Measurements from ENCODE around the gene KRTAP2-1. TPM values are rescaled to one million over a fixed set of nuclear protein-coding genes. Genes with fewer than 3 reads are reported as not detected.
"Not testable (repeated sequence)": the region's sequence is repeated elsewhere in the genome, so short reads cannot be mapped to it uniquely, and the experiment has no call there.

KRTAP2-1 gene
- total and polyA plus RNA-seq, 7 donors = not detected

DNA sequence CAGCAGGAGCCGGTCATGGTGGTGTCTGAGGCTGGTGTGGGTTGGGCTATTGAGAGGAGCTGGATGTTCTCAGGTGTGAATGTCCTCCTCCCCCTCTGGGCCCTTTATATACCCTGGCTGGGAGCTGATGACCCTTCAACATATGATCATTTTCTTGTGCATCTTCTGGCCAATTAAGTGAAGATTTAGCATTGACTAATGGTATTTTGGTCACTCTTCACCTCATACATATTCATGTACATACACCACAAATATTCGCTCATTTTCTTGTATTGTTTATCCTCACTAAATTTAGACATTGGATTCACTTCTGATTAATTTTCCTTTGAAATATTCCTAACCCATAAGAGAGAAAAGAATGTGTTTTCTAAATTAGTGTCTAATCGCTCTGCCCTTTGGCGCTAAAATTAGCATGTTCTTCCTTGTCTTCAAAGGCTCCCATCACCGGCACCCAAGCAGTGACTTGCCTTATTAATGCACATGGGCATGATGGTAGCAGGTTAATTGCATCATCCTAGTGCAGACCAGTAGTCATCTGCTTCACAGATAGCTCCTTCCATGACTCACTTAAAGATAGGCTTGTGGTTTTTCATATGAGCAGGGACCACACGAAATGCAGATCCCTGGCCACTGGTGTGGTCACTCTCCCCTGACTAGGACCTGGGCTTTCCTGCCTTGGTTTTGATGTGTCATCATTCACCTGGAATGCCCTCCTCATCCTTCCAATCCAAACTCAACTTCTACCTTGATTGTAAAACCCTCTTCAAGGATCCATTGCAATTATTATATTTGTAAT lies 18.9 kb upstream of the KRTAP2-1 start, which contains the start of gene KRTAP2-4:
Gene KRTAP2-4, minus strand, starts transcription at position 51 of the 796 bp plus-strand sequence. Its CDS starts 34 bp downstream, at position 17.
- Histone ChIP-seq H3K27me3 (ENCODE audit: insufficient read depth in 3 of 3, low read length in 2 of 3) (peaks cover 0 to 1% (median 1%) of the 10 kb centered on the region in 3 donors), H3K9me3 (no peaks in the 10 kb centered on the region), H3K4me3 (no peak within 1 kb of the TSS), H3K4me1 (no peaks in the 10 kb centered on the region), H3K27ac (no peak within 1 kb of the TSS), H3K36me3 (ENCODE audit: insufficient read depth in 1 of 2, low read depth in 1 of 2) (no peaks in the 10 kb centered on the region)
- DNase-seq (no peak), ATAC-seq (no peak)
- WGBS, 3 donors = 88 to 95% (median 92%) methylated on average over 5 to 6 of the region's 6 CpGs
- TF ChIP-seq, protein P1, sequence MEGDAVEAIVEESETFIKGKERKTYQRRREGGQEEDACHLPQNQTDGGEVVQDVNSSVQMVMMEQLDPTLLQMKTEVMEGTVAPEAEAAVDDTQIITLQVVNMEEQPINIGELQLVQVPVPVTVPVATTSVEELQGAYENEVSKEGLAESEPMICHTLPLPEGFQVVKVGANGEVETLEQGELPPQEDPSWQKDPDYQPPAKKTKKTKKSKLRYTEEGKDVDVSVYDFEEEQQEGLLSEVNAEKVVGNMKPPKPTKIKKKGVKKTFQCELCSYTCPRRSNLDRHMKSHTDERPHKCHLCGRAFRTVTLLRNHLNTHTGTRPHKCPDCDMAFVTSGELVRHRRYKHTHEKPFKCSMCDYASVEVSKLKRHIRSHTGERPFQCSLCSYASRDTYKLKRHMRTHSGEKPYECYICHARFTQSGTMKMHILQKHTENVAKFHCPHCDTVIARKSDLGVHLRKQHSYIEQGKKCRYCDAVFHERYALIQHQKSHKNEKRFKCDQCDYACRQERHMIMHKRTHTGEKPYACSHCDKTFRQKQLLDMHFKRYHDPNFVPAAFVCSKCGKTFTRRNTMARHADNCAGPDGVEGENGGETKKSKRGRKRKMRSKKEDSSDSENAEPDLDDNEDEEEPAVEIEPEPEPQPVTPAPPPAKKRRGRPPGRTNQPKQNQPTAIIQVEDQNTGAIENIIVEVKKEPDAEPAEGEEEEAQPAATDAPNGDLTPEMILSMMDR (IDR thresholded peaks at IDR 0.05) = no peak
- intact Hi-C loops (cut with DNase I) = no loop called here

DNA sequence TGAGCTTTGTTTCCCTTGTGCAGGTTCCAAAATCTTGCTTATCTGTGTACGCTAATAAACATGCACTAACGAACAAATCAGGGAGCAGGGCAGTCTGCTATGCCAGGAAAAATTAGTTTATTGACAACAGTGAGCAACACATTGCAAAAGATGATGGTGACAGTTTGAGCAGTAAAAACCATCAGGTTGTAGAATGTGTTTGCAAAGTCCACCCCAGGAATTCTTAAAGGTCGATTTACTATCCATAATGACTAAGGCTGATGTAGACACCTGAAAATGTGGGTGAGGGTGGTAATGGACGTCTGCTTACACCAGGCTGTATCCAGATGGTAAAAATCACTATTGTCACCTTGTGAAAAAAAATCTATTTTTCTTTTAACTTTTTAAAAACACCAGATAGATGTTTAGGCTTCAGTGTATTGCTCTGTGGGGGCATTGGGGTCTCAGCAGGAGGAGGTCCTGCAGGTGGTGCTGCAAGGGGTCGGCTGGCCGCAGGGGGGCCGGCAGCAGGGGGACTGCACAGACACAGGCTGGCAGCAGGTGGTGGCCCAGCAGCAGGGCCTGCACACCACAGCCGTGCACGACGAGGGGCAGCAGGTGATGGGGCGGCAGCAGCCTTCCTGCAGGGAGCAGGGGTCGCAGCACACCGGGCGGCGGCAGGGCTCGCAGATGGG lies 18.0 kb upstream of the KRTAP2-1 start:
- H3K27ac ChIP-seq; ATAC-seq; H3K27me3 ChIP-seq (ENCODE audit: insufficient read depth in 3 of 3, low read length in 2 of 3); H3K4me1 ChIP-seq; H3K36me3 ChIP-seq (ENCODE audit: insufficient read depth in 1 of 2, low read depth in 1 of 2); DNase-seq; H3K4me3 ChIP-seq; intact Hi-C loops (cut with DNase I); H3K9me3 ChIP-seq: not testable (repeated sequence)
- 62 to 78% (median 76%) methylated on average over 4 to 7 of the region's 16 CpGs for WGBS, 3 donors

DNA sequence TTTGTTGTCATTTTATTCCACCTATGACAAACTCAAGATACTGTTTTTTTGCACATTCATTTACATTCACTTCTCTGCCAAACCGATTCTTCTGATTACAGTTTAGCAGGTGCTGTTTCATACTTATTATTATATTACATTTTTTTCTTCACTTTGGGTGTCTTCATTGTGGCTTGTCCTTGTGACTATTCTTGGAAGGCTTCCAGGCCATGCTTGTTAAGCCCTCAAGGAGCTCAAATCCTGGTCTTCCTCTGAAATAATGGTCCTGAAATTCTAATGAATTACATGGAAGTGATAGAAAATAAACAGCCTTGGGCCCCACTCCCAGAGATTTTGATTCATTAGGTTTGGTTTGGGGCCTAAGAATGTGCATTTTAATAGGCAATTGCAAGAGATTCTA lies 17.2 kb upstream of the KRTAP2-1 start:
- Histone ChIP-seq H3K27me3 (ENCODE audit: insufficient read depth in 3 of 3, low read length in 2 of 3) (peaks cover 0 to 11% (median 1%) of the 10 kb centered on the region in 3 donors), H3K4me3 (no peak overlapping the region), H3K27ac (no peak overlapping the region), H3K4me1 (no peaks in the 10 kb centered on the region), H3K9me3 (no peaks in the 10 kb centered on the region), H3K36me3 (ENCODE audit: insufficient read depth in 1 of 2, low read depth in 1 of 2) (no peaks in the 10 kb centered on the region)
- DNase-seq (no peak), ATAC-seq (no peak)
- 44 to 62% (median 56%) methylated on average over 1 of the region's 1 CpG for WGBS, 3 donors
- intact Hi-C loops (cut with DNase I) = no loop called here
- TF ChIP-seq, protein P1 (IDR thresholded peaks at IDR 0.05) = no peak

DNA sequence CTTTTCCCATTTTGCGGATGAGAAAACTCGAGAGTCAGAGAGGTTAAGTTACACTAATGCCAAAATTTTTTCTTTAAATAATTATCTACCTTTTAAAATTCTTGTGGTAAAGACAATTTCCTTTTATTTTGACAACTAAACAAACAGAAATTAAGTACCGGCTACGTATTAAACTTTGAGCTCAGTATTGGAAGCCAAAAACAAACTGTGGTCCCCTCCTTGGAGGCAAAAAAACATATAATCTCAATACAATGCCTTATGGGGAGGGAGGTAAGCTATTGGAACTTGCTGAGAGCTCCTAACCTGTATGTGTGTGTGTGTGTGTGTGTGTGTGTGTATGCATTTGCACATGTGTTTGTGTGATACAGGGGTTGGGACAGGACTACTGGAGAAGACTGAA lies 16.3 kb upstream of the KRTAP2-1 start:
- TF ChIP-seq, protein P1 (IDR thresholded peaks at IDR 0.05) = no peak
- no peaks in the 10 kb centered on the region for H3K9me3 ChIP-seq
- no peak overlapping the region for H3K4me3 ChIP-seq
- H3K4me1 ChIP-seq = no peaks in the 10 kb centered on the region
- no peak for DNase-seq
- H3K27ac ChIP-seq = no peak overlapping the region
- H3K27me3 ChIP-seq (ENCODE audit: insufficient read depth in 3 of 3, low read length in 2 of 3) = peaks cover 0 to 18% (median 1%) of the 10 kb centered on the region in 3 donors
- intact Hi-C loops (cut with DNase I) = no loop called here
- 83 to 88% (median 87%) methylated on average over 4 of the region's 4 CpGs for WGBS, 3 donors
- ATAC-seq = no peak
- H3K36me3 ChIP-seq (ENCODE audit: insufficient read depth in 1 of 2, low read depth in 1 of 2) = no peaks in the 10 kb centered on the region

DNA sequence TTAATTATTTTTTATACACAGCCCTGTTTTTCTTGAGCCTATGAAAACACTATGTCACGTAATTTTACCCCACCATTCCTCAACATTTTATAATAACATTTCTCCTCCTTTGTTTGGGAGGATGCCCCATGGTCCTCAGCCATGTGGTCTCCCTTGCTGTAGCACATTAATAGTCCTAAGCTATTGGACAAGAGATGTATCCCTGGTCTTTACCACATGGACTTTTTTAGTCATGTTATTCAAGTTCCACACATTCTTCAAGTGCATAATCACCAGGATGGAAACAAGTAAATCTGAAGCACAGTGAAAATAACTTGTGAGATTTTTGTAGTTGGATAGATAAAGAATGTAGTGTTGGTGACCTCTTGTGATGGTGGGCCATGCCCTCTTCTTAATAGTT lies 14.8 kb upstream of the KRTAP2-1 start:
- TF ChIP-seq, protein P1 (IDR thresholded peaks at IDR 0.05) = no peak
- Histone ChIP-seq H3K27me3 (ENCODE audit: insufficient read depth in 3 of 3, low read length in 2 of 3) (peaks cover 0 to 31% (median 1%) of the 10 kb centered on the region in 3 donors), H3K36me3 (ENCODE audit: insufficient read depth in 1 of 2, low read depth in 1 of 2) (no peaks in the 10 kb centered on the region), H3K9me3 (peaks cover 4% of the 10 kb centered on the region), H3K4me3 (no peak overlapping the region), H3K27ac (no peak overlapping the region), H3K4me1 (no peaks in the 10 kb centered on the region)
- ATAC-seq (no peak), DNase-seq (no peak)
- WGBS, 3 donors = 65 to 77% (median 67%) methylated on average over 1 of the region's 1 CpG
- intact Hi-C loops (cut with DNase I) = no loop called here

All from psoas muscle (tissue), 8 donors.